ENCODE results near the gene ZDHHC3.

Gene ZDHHC3

DNA sequence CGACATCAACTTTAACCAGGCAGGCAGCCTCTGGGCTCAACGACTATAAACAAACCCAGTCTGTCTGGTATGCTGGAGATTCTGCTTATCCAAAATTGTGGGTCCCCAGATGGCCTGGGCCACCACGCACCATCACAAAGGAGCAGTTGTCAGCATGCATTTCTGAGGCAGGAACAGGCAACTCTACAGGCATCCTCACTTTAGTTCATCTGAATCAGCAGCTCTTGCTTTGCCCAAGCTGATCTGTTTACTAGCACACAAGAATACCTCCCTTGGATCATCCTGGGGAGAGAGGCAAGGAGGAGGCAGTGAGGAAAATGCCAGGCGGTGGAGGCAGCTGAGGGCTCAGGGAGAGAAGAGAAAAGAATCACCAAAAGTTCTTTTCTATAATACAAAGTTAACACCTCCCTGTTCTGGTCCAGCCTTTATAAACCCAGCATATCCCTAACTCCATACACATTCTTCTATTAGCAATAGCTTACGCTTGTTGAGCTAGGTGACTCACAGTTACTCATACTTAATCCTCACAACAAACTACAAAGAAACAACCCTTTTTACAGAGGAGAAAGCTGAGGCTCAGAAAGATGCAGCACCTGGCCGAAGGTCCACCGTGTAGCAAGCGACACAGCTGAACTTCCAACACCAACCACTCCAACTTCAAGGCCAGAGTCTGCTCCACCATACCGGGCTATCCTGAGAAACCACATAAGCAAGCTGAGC, 33.6 kb downstream of the ZDHHC3 start:
- H3K4me3 Mint-ChIP-seq, result no peak overlapping the region
- H3K4me1 Mint-ChIP-seq, result no peaks in the 10 kb centered on the region
- H3K27me3 Mint-ChIP-seq, result no peaks in the 10 kb centered on the region
- DNase-seq (ENCODE audit: low spot score in 2 of 2) (no peak), ATAC-seq (ENCODE audit: low read depth) (no peak)
- H3K27ac Mint-ChIP-seq, result no peak overlapping the region
- no peaks in the 10 kb centered on the region for H3K9me3 Mint-ChIP-seq
- peaks cover 29% of the 10 kb centered on the region for H3K36me3 Mint-ChIP-seq

GRCh38 chr3:44939581-44940036, 36.4 kb downstream of the ZDHHC3 start:
- Mint-ChIP-seq H3K4me1 (no peaks in the 10 kb centered on the region), H3K9me3 (no peaks in the 10 kb centered on the region), H3K36me3 (peaks cover 31% of the 10 kb centered on the region), H3K4me3 (no peak overlapping the region), H3K27me3 (no peaks in the 10 kb centered on the region), H3K27ac (no peak overlapping the region)
- DNase-seq (ENCODE audit: low spot score in 2 of 2) (no peak), ATAC-seq (ENCODE audit: low read depth) (no peak)

DNA sequence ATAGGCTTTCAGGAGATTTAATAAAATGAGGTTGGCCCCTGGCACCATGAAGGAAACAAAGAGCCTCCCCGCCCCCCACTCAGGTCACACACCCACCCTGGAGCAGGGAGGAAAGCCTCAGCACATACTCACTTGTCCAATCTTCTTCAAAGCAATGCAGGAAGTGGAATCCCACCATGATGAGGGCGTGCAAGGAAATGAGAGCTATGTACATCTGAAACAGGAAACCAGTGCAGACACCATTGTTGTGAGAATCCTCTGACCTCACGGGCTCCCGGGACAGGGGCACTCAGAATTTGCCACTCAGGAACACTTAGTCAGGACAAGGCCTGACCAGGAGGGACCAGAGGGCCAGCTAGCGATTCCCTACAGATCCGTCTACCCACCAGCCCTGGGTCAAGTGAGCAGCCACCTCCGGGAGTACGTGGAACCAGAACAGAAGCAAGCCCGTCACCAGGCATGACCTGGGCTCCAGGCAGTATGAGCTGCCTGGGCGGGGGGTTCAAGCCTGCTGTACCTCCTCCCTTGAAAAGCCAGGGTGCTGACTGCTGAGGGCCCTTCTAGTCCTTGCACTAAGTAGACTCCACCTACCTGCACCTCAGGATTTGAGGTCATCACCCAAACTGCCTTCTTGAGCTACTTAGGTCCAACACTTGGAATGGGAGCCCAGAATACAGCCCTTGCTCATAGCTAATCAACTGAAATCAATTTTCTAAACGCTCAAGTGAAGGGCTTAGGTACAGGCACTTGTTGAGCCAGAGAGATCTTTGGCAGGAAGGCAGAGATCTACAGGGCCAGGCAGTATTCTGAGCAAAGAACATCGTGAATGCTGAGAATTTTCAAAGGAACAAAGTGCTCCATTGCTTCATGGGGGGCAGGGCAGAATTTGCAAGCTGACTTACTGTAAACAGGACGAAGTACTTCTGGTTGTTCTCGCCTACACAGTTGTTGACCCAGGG, 42.7 kb downstream of the ZDHHC3 start:
- no peaks in the 10 kb centered on the region for H3K27me3 Mint-ChIP-seq
- H3K4me1 Mint-ChIP-seq, result no peaks in the 10 kb centered on the region
- H3K9me3 Mint-ChIP-seq, result no peaks in the 10 kb centered on the region
- no peak for DNase-seq (ENCODE audit: low spot score in 2 of 2)
- ATAC-seq (ENCODE audit: low read depth), result no peak
- peaks cover 27% of the 10 kb centered on the region for H3K36me3 Mint-ChIP-seq
- H3K4me3 Mint-ChIP-seq, result no peak overlapping the region
- no peak overlapping the region for H3K27ac Mint-ChIP-seq

- Mint-ChIP-seq H3K4me1 (no peaks in the 10 kb centered on the region), H3K27me3 (no peaks in the 10 kb centered on the region), H3K4me3 (no peak overlapping the region), H3K27ac (no peak overlapping the region), H3K36me3 (peaks cover 25% of the 10 kb centered on the region), H3K9me3 (no peaks in the 10 kb centered on the region)
- DNase-seq (ENCODE audit: low spot score in 2 of 2) (no peak), ATAC-seq (ENCODE audit: low read depth) (no peak)
These were observed 43.7 kb downstream of the ZDHHC3 start for GRCh38 chr3:44932271-44932670.

GRCh38 chr3:44931791-44932190, 44.2 kb downstream of the ZDHHC3 start:
- Mint-ChIP-seq H3K36me3 (peaks cover 29% of the 10 kb centered on the region), H3K9me3 (no peaks in the 10 kb centered on the region)
- no peak for ATAC-seq (ENCODE audit: low read depth)

GRCh38 chr3:44930911-44931310, 45.1 kb downstream of the ZDHHC3 start:
- ATAC-seq (ENCODE audit: low read depth) (no peak), DNase-seq (ENCODE audit: low spot score in 2 of 2) (no peak)
- Mint-ChIP-seq H3K36me3 (peaks cover 30% of the 10 kb centered on the region), H3K9me3 (no peaks in the 10 kb centered on the region), H3K27me3 (no peaks in the 10 kb centered on the region), H3K4me1 (no peaks in the 10 kb centered on the region), H3K4me3 (no peak overlapping the region), H3K27ac (no peak overlapping the region)

More at GRCh38 chr3:44931791-44932190, 44.2 kb downstream of the ZDHHC3 start:
- Mint-ChIP-seq H3K4me1 (no peaks in the 10 kb centered on the region), H3K27me3 (no peaks in the 10 kb centered on the region), H3K4me3 (no peak overlapping the region), H3K27ac (no peak overlapping the region)
- no peak for DNase-seq (ENCODE audit: low spot score in 2 of 2)

- no peaks in the 10 kb centered on the region for H3K9me3 Mint-ChIP-seq
- peaks cover 35% of the 10 kb centered on the region for H3K36me3 Mint-ChIP-seq
- DNase-seq (ENCODE audit: low spot score in 2 of 2), result no peak
- ATAC-seq (ENCODE audit: low read depth), result no peak
- no peaks in the 10 kb centered on the region for H3K4me1 Mint-ChIP-seq
- H3K27ac Mint-ChIP-seq, result no peak overlapping the region
- H3K4me3 Mint-ChIP-seq, result no peak overlapping the region
- no peaks in the 10 kb centered on the region for H3K27me3 Mint-ChIP-seq
These were observed 46.2 kb downstream of the ZDHHC3 start for GRCh38 chr3:44929782-44930181.

DNA sequence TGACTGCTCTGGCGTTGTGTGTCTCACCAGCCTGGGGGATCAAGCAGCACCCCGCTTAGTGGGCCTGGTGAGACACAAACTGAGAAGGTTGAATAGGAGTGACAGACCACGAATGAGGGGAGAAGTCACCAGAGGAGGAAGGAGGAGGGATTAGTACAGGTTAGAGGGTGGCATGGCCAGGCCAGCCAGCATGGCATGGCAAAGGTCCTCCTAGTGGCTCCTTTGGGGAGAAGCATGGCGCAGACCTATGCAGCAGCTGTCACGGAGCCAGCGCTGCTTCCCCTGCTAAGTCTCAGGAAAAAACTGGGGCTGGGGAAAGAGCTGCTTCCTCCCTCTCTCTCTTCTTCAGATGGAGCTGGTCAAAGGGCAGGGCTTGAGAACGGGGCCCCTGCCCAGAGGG, 48.6 kb downstream of the ZDHHC3 start:
- peaks cover 33% of the 10 kb centered on the region for H3K36me3 Mint-ChIP-seq
- ATAC-seq (ENCODE audit: low read depth) (no peak), DNase-seq (ENCODE audit: low spot score in 2 of 2) (no peak)
- no peaks in the 10 kb centered on the region for H3K4me1 Mint-ChIP-seq
- H3K9me3 Mint-ChIP-seq, result no peaks in the 10 kb centered on the region
- no peak overlapping the region for H3K27ac Mint-ChIP-seq
- H3K27me3 Mint-ChIP-seq, result no peaks in the 10 kb centered on the region
- H3K4me3 Mint-ChIP-seq, result no peak overlapping the region

DNA sequence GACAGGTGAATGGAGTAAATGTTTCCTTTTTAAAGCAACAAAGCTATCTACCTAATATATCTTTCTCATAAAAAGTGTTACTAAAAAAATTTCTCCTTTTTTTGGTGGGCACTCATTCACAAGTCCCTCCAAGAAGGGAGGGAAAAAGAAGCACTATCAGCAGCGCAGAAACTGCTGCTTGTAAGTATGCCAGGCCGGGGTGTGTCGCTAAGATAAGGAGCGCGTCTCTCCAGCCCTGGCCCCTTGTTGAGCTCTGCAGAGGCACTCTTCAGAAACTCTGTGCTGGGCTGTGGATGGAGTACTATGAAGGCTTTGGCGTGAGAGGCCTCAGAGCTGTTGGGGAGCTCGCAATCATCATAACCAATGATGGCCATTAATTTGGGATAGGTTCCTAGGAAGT, 49.1 kb downstream of the ZDHHC3 start:
- Mint-ChIP-seq H3K4me1 (no peaks in the 10 kb centered on the region), H3K27ac (no peak overlapping the region), H3K9me3 (no peaks in the 10 kb centered on the region), H3K27me3 (no peaks in the 10 kb centered on the region), H3K36me3 (peaks cover 35% of the 10 kb centered on the region), H3K4me3 (no peak overlapping the region)
- ATAC-seq (ENCODE audit: low read depth) (no peak), DNase-seq (ENCODE audit: low spot score in 2 of 2) (no peak)

DNA sequence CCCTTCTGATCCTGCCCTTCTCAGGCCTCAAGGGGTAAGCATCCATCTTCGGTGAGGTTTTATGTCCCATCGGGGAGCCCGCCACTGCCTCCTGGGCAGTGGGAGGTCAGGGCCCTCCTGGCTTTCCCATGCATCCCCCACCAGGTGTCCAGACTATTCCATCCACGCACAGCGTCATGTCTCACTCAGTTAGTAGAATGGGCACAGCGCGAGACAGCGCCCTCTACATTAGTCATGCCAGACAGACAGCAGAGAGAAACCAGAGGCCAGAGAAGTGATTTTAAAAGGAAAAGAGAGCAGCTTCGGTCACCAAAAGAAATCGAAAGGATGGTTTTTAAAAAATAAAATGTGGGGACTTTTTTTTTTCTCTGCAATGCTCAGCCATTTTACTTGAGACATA, 49.8 kb downstream of the ZDHHC3 start:
- DNase-seq (ENCODE audit: low spot score in 2 of 2), result no peak
- no peak for ATAC-seq (ENCODE audit: low read depth)
- peaks cover 35% of the 10 kb centered on the region for H3K36me3 Mint-ChIP-seq
- no peaks in the 10 kb centered on the region for H3K9me3 Mint-ChIP-seq
- H3K4me1 Mint-ChIP-seq, result no peaks in the 10 kb centered on the region
- H3K27ac Mint-ChIP-seq, result no peak overlapping the region
- H3K4me3 Mint-ChIP-seq, result no peak overlapping the region
- no peaks in the 10 kb centered on the region for H3K27me3 Mint-ChIP-seq

GRCh38 chr3:44924457-44925084, 51.4 kb downstream of the ZDHHC3 start:
- H3K4me1 Mint-ChIP-seq, result no peaks in the 10 kb centered on the region
- H3K27me3 Mint-ChIP-seq, result no peaks in the 10 kb centered on the region
- DNase-seq (ENCODE audit: low spot score in 2 of 2), result no peak
- no peak overlapping the region for H3K27ac Mint-ChIP-seq
- H3K36me3 Mint-ChIP-seq, result peaks cover 32% of the 10 kb centered on the region
- H3K9me3 Mint-ChIP-seq, result no peaks in the 10 kb centered on the region
- ATAC-seq (ENCODE audit: low read depth), result no peak
- H3K4me3 Mint-ChIP-seq, result no peak overlapping the region

- DNase-seq (ENCODE audit: low spot score in 2 of 2) (no peak), ATAC-seq (ENCODE audit: low read depth) (no peak)
- no peaks in the 10 kb centered on the region for H3K9me3 Mint-ChIP-seq
- peaks cover 33% of the 10 kb centered on the region for H3K36me3 Mint-ChIP-seq
- H3K4me3 Mint-ChIP-seq, result no peak overlapping the region
- no peak overlapping the region for H3K27ac Mint-ChIP-seq
- H3K4me1 Mint-ChIP-seq, result no peaks in the 10 kb centered on the region
- H3K27me3 Mint-ChIP-seq, result no peaks in the 10 kb centered on the region
These were observed 52.1 kb downstream of the ZDHHC3 start for GRCh38 chr3:44923632-44924456.

- DNase-seq (ENCODE audit: low spot score in 2 of 2) (no peak), ATAC-seq (ENCODE audit: low read depth) (no peak)
- Mint-ChIP-seq H3K27me3 (no peaks in the 10 kb centered on the region), H3K9me3 (no peaks in the 10 kb centered on the region), H3K27ac (no peak overlapping the region), H3K36me3 (peaks cover 14% of the 10 kb centered on the region), H3K4me3 (no peak overlapping the region), H3K4me1 (no peaks in the 10 kb centered on the region)
These were observed 55.9 kb downstream of the ZDHHC3 start for GRCh38 chr3:44920081-44920480.
